HepG2 (cell line): ENCODE data around the gene ATAD3C. TPM values are rescaled to one million over a fixed set of nuclear protein-coding genes. Genes with fewer than 3 reads are reported as not detected.
A peak's percentile ranks its signal among the peaks of the same experiment; 100 is the strongest.

ENCODE experiments used
- HOXA9 ChIP-seq: sonication (generic); formaldehyde crosslinking; IDR thresholded peaks from 2 replicates; pipeline ENCODE4 v1.8.1; 2022; ENCODE audit warnings: missing genetic modification reagents, mild to moderate bottlenecking, moderate library complexity, borderline replicate concordance
- MATR3 ChIP-seq: sonication (generic); formaldehyde crosslinking; IDR thresholded peaks from 2 replicates; pipeline ENCODE4 v1.4.0; 2020; ENCODE audit warnings: missing genetic modification reagents
- PRMT3 ChIP-seq: sonication (generic); formaldehyde crosslinking; IDR thresholded peaks from 2 replicates; pipeline ENCODE4 v1.8.1; 2022; ENCODE audit warnings: low read depth, mild to moderate bottlenecking, moderate library complexity, missing genetic modification reagents, borderline replicate concordance
- ZFAT ChIP-seq: sonication (generic); formaldehyde crosslinking; conservative IDR thresholded peaks from 2 replicates; pipeline ENCODE4 v1.8.1; 2023; ENCODE audit warnings: missing genetic modification reagents, inconsistent platforms
- ZNF24 ChIP-seq: fragments of 450-650 bp; IDR thresholded peaks from 2 replicates; pipeline ENCODE4 v1.6.1; 2017; ENCODE audit warnings: antibody characterized with exemption, mild to moderate bottlenecking
- ZNF446 ChIP-seq: sonication (generic); formaldehyde crosslinking; IDR thresholded peaks from 2 replicates; pipeline ENCODE4 v1.5.0; 2020; ENCODE audit warnings: mild to moderate bottlenecking, missing genetic modification reagents
- ZNF546 ChIP-seq: sonication (generic); formaldehyde crosslinking; conservative IDR thresholded peaks from 2 replicates; pipeline ENCODE4 v1.8.1; 2023; ENCODE audit warnings: mild to moderate bottlenecking, missing genetic modification reagents
- ZNF83 ChIP-seq: sonication (generic); formaldehyde crosslinking; IDR thresholded peaks from 2 replicates; pipeline ENCODE4 v1.4.0; 2020; ENCODE audit warnings: missing genetic modification reagents, mild to moderate bottlenecking, borderline replicate concordance
- polyA plus RNA-seq, 8 experiments: library from polyadenylated mRNA; depleted of rRNA in 3 of 8; stranded (reverse) in 7 of 8; unstranded in 1 of 8; fragments of >200 nt; fragmentation: Illumina TruSeq in 4 of 8; extraction: Trizol in 4 of 8; gene quantifications; 2 replicates each; pipeline versions ENCODE4 v1.2.1 to v1.2.3, GENCODE V29; 2011 to 2016; ENCODE audit warnings: low read depth in 4 of 8, missing spikeins in 1 of 8, mixed read lengths in 1 of 8; ENCODE audit not compliant: insufficient read depth in 1 of 8
- total RNA-seq, 5 experiments: library from RNA; depleted of rRNA; stranded (reverse); fragments of >200 nt; fragmentation: Illumina TruSeq; extraction: Trizol; gene quantifications; 2 replicates each; pipeline ENCODE4 v1.2.3, GENCODE V29; 2016; ENCODE audit warnings: low read depth in 1 of 5
- TF ChIP-seq, protein P1 (sequence below): sonication (generic); formaldehyde crosslinking; IDR thresholded peaks from 2 replicates; pipeline ENCODE4 v1.8.1; 2023; ENCODE audit warnings: mild to moderate bottlenecking, missing genetic modification reagents, borderline replicate concordance
- TF ChIP-seq, protein P2 (sequence below): sonication (generic); formaldehyde crosslinking; IDR thresholded peaks from 2 replicates; pipeline ENCODE4 v1.4.0; 2020; ENCODE audit warnings: missing genetic modification reagents
- TF ChIP-seq, protein P3 (sequence below): sonication (generic); formaldehyde crosslinking; IDR thresholded peaks from 2 replicates; pipeline ENCODE4 v1.8.1; 2022; ENCODE audit warnings: mild to moderate bottlenecking, missing genetic modification reagents

Gene ATAD3C
- total and polyA plus RNA-seq, 2 of the 13 experiments (the other 11 are each of a cell fraction or from before 2014, with no cell fraction given): 2.4 to 3.2 TPM

DNA sequence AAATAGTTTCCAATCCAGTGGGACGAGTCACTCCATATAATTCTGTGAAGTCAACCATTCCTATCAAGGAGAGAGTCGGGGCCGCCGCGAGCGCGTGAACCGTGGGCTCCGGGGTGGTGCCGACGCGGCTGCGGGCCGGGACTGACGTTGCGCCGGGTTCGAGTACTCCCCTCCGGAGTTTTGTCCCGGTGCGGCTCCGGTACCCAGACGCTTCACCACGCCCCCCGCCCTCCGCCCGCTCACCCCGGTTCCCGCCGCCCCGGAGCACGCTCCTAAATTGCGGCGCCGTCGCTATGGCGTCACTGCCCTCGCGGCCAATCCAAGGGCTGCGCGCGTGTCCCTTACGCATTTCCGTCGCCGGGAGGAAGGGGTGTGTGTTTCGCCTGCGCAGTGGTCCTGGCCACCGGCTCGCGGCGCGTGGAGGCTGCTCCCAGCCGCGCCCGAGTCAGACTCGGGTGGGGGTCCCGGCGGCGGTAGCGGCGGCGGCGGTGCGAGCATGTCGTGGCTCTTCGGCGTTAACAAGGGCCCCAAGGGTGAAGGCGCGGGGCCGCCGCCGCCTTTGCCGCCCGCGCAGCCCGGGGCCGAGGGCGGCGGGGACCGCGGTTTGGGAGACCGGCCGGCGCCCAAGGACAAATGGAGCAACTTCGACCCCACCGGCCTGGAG, 22.0 kb downstream of the ATAD3C start, which contains the start of gene ATAD3B (continued):
- no peak for TF ChIP-seq ZNF546 (CRISPR knock-in tag)
- TF ChIP-seq, protein P1, sequence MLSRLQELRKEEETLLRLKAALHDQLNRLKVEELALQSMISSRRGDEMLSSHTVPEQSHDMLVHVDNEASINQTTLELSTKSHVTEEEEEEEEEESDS (CRISPR knock-in tag): no peak
- TF ChIP-seq, protein P2, sequence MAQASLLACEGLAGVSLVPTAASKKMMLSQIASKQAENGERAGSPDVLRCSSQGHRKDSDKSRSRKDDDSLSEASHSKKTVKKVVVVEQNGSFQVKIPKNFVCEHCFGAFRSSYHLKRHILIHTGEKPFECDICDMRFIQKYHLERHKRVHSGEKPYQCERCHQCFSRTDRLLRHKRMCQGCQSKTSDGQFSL (CRISPR knock-in tag): no peak
- 0 out of 2 replicates have a peak, but pooled peaks have one; percentile 30 for TF ChIP-seq HOXA9
- no peak for TF ChIP-seq ZNF446 (CRISPR knock-in tag)
- TF ChIP-seq MATR3 (CRISPR knock-in tag): no peak
- TF ChIP-seq PRMT3 (CRISPR knock-in tag): no peak
- no peak for TF ChIP-seq ZNF24
- TF ChIP-seq, protein P3, sequence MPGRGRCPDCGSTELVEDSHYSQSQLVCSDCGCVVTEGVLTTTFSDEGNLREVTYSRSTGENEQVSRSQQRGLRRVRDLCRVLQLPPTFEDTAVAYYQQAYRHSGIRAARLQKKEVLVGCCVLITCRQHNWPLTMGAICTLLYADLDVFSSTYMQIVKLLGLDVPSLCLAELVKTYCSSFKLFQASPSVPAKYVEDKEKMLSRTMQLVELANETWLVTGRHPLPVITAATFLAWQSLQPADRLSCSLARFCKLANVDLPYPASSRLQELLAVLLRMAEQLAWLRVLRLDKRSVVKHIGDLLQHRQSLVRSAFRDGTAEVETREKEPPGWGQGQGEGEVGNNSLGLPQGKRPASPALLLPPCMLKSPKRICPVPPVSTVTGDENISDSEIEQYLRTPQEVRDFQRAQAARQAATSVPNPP (CRISPR knock-in tag): no peak
- TF ChIP-seq ZNF83 (CRISPR knock-in tag): no peak
- no peak for TF ChIP-seq ZFAT (CRISPR knock-in tag)
